HCT116 (cell line): ENCODE measurements around the gene ORMDL3. TPM values are rescaled to one million over a fixed set of nuclear protein-coding genes. Genes with fewer than 3 reads are reported as not detected.

Experiments
- ATAC-seq: fragments of 200-7000 bp; cut with Tn5 transposase; 2 replicates; pipeline ENCODE4 v1.9.1; 2020; ENCODE audit warnings: mild to moderate bottlenecking, moderate library complexity
- BruUV-seq: library from RNA; stranded (reverse); fragments of 400-500 nt; replicated peaks from 2 replicates; lab custom pipeline; 2021; lab: Mats Ljungman, UMichigan
- CTCF ChIA-PET: fragments of 300-600 bp; sonication (Branson Sonifier 250); formaldehyde crosslinking; loops from one replicate; lab custom pipeline; 2021; ENCODE audit warnings: antibody characterized with exemption; lab: Charles Lee
- POLR2A ChIA-PET: fragments of 300-600, 350-600 bp; sonication (Branson Sonifier 250); formaldehyde crosslinking; loops from one replicate; lab custom pipeline; 2021; ENCODE audit warnings: antibody characterized with exemption; lab: Charles Lee
- RAD21 ChIA-PET, 2 experiments: fragments of 300-600 bp; sonication (Branson Sonifier 250); formaldehyde crosslinking; loops; one replicate each; lab custom pipeline; 2023; ENCODE audit warnings: low total read pairs in 2 of 2; ENCODE audit not compliant: uncharacterized antibody in 2 of 2, unreplicated experiment in 2 of 2, low non-redundant PET in 1 of 2; lab: Charles Lee
- DNase-seq: peaks from one replicate; pipeline ENCODE4 v3.0.0-alpha.2; 2010; ENCODE audit warnings: low read depth, low spot score
- H2AFZ ChIP-seq: fragments of 200-600 bp; shearing (Covaris generic), sonication (generic); 2 replicates; pipeline ENCODE4 v1.6.1; 2017; ENCODE audit warnings: low read depth, mixed run types, mixed read lengths, antibody characterized with exemption, low read length; ENCODE audit not compliant: poor library complexity, severe bottlenecking
- H3K27ac ChIP-seq: 2 replicates; pipeline ENCODE4 v1.5.1; 2012; ENCODE audit warnings: low read depth, low read length
- H3K27me3 ChIP-seq: fragments of 200-600 bp; sonication (generic); 2 replicates; pipeline ENCODE4 v1.6.1; 2016; ENCODE audit warnings: mixed run types, low read length, mixed read lengths; ENCODE audit not compliant: insufficient read depth
- H3K36me3 ChIP-seq, 2 experiments: fragments of 200-500 bp in 1 of 2; fragments of 200-600 bp in 1 of 2; sonication (Bioruptor generic) in 1 of 2; sonication (generic) in 1 of 2; 2 replicates each; pipeline versions ENCODE4 v1.5.1 to v1.6.1; 2014 to 2016; ENCODE audit warnings: low read length in 2 of 2, inconsistent platforms in 1 of 2, mixed read lengths in 1 of 2, mixed run types in 1 of 2; ENCODE audit not compliant: insufficient read depth in 2 of 2, control insufficient read depth in 1 of 2
- H3K4me1 ChIP-seq, 2 experiments: fragments of 200-600 bp in 1 of 2; sonication (generic) in 1 of 2; 2 replicates each; pipeline versions ENCODE4 v1.5.1 to v1.6.1; 2012 to 2017; ENCODE audit warnings: low read length in 2 of 2, inconsistent platforms in 1 of 2, mild to moderate bottlenecking in 1 of 2, mixed read lengths in 1 of 2, mixed run types in 1 of 2, moderate library complexity in 1 of 2; ENCODE audit not compliant: insufficient read depth in 2 of 2, control insufficient read depth in 1 of 2
- H3K4me2 ChIP-seq: fragments of 200-600 bp; sonication (generic); 2 replicates; pipeline ENCODE4 v1.6.1; 2017; ENCODE audit warnings: mixed run types, low read length, mixed read lengths
- H3K4me3 ChIP-seq, 2 experiments: fragments of 200-600 bp in 1 of 2; sonication (generic) in 1 of 2; replicated peaks in 1 of 2; 2 replicates each; pipeline ENCODE4 v1.5.1; 2011 to 2016; ENCODE audit warnings: low read length in 2 of 2, control low read depth in 1 of 2, low read depth in 1 of 2, mild to moderate bottlenecking in 1 of 2, mixed read lengths in 1 of 2, mixed run types in 1 of 2
- H3K79me2 ChIP-seq: fragments of 200-600 bp; sonication (generic); 2 replicates; pipeline ENCODE4 v1.6.1; 2017; ENCODE audit warnings: mild to moderate bottlenecking, mixed run types, low read length, moderate library complexity, mixed read lengths; ENCODE audit not compliant: insufficient read depth
- H3K9ac ChIP-seq: fragments of 200-600 bp; sonication (generic); 2 replicates; pipeline ENCODE4 v1.6.1; 2016; ENCODE audit warnings: low read length, mixed read lengths
- H3K9me2 ChIP-seq: fragments of 200-600 bp; sonication (generic), shearing (Covaris generic); 2 replicates; pipeline ENCODE4 v1.6.1; 2017; ENCODE audit warnings: mixed run types, mild to moderate bottlenecking, moderate library complexity; ENCODE audit not compliant: insufficient read depth
- H3K9me3 ChIP-seq, 2 experiments: fragments of 200-500 bp in 1 of 2; fragments of 200-600 bp in 1 of 2; sonication (Bioruptor generic) in 1 of 2; sonication (generic) in 1 of 2; 2 replicates each; pipeline ENCODE4 v1.6.1; 2014 to 2017; ENCODE audit warnings: low read length in 2 of 2, mixed read lengths in 2 of 2, inconsistent platforms in 1 of 2, low read depth in 1 of 2, mild to moderate bottlenecking in 1 of 2, mixed run types in 1 of 2, moderate library complexity in 1 of 2; ENCODE audit not compliant: control insufficient read depth in 1 of 2, insufficient read depth in 1 of 2
- H4K20me1 ChIP-seq: fragments of 200-600 bp; sonication (generic), shearing (Covaris generic); 2 replicates; pipeline ENCODE4 v1.6.1; 2017; ENCODE audit warnings: mixed run types, mild to moderate bottlenecking, moderate library complexity; ENCODE audit not compliant: insufficient read depth
- EGR1 ChIP-seq: IDR thresholded peaks from 2 replicates; pipeline ENCODE4 v1.6.1; 2012; ENCODE audit warnings: low read depth
- JUND ChIP-seq: IDR thresholded peaks from 2 replicates; pipeline ENCODE4 v1.6.1; 2012
- MAX ChIP-seq: IDR thresholded peaks from 2 replicates; pipeline ENCODE4 v1.6.1; 2012
- SIN3A ChIP-seq: IDR thresholded peaks from 2 replicates; pipeline ENCODE4 v1.6.1; 2012; ENCODE audit warnings: low read depth
- ZFX ChIP-seq: fragments of 450-650 bp; IDR thresholded peaks from 2 replicates; pipeline ENCODE4 v1.6.1; 2017
- intact Hi-C: fragments of 100-400 bp; cut with micrococcal nuclease; formaldehyde crosslinking; loops from 2 replicates; pipeline ENCODE4 v1.10.0; 2022
- total RNA-seq: library from RNA; stranded (reverse); gene quantifications from one replicate; pipeline ENCODE4 v1.2.1, GENCODE V29; 2021; ENCODE audit not compliant: unreplicated experiment

Gene ORMDL3
- total RNA-seq, 1 experiment from 2014 or later, result 46.9 TPM

- Histone ChIP-seq H3K4me1 (no peaks in the 10 kb centered on the region), H3K9ac (no peak overlapping the region), H2AFZ (no peak overlapping the region), H3K4me2 (no peak overlapping the region), H3K9me2 (no peaks in the 10 kb centered on the region), H3K36me3 (peaks cover 5 to 31% of the 10 kb centered on the region in 2 experiments; a peak in 2 of 4 replicates), H3K9me3 (no peaks in the 10 kb centered on the region), H3K4me3 (no peak overlapping the region), H3K27me3 (no peaks in the 10 kb centered on the region), H4K20me1 (no peaks in the 10 kb centered on the region), H3K27ac (no peak overlapping the region), H3K79me2 (peaks cover 8% of the 10 kb centered on the region; the same call in 1 of the 2 replicates)
- BruUV-seq, result no TSS peak
- ChIA-PET CTCF (no interaction called here), RAD21 (no interaction called here), POLR2A (no interaction called here)
- no peak for ATAC-seq
- TF ChIP-seq SIN3A (no peak), EGR1 (no peak), MAX (no peak), JUND (no peak)
- intact Hi-C loops, result no loop called here
- no peak for DNase-seq
Measured at GRCh38 chr17:39920218-39921210, 6.9 kb downstream of the ORMDL3 start.

- Histone ChIP-seq H3K9me3 (no peaks in the 10 kb centered on the region), H3K9ac (no peak overlapping the region), H3K27ac (no peak overlapping the region), H3K79me2 (no peaks in the 10 kb centered on the region), H3K9me2 (no peaks in the 10 kb centered on the region), H2AFZ (no peak overlapping the region), H3K36me3 (peaks cover 5 to 31% of the 10 kb centered on the region in 2 experiments; a peak in 2 of 4 replicates), H3K4me1 (no peaks in the 10 kb centered on the region), H3K4me2 (no peak overlapping the region), H3K27me3 (no peaks in the 10 kb centered on the region), H3K4me3 (no peak overlapping the region), H4K20me1 (no peaks in the 10 kb centered on the region)
- CTCF ChIA-PET, result no interaction called here
- intact Hi-C loops, result no loop called here
- RAD21 ChIA-PET, result no interaction called here
- no peak for TF ChIP-seq ZFX
- TF ChIP-seq EGR1, result no peak
- DNase-seq (no peak), ATAC-seq (no peak)
- POLR2A ChIA-PET, result no interaction called here
- BruUV-seq, result no TSS peak
Measured at GRCh38 chr17:39919087-39919683, 8.2 kb downstream of the ORMDL3 start.
